Prostate gland (tissue), 2 donors: ENCODE results near the gene CD69.

ENCODE experiments used
- POLR2A ChIP-seq: fragments of 450-650 bp; IDR thresholded peaks from one replicate; pipeline ENCODE4 v1.6.1; 2016; ENCODE audit warnings: antibody characterized with exemption, mild to moderate bottlenecking
- POLR2AphosphoS5 ChIP-seq: sonication (generic); formaldehyde crosslinking; IDR thresholded peaks from one replicate; pipeline ENCODE4 v1.6.1; 2017; ENCODE audit warnings: antibody characterized with exemption
- TF ChIP-seq, protein P1 (sequence below), 4 experiments: fragments of 200-600 bp in 2 of 4; fragments of 450-650 bp in 2 of 4; sonication (generic) in 2 of 4; IDR thresholded peaks; 1 replicate in 3 of 4; 2 replicates in 1 of 4; pipeline ENCODE4 v1.5.1; 2016 to 2019; ENCODE audit warnings: antibody characterized with exemption in 4 of 4, mild to moderate bottlenecking in 2 of 4, moderate library complexity in 2 of 4

DNA sequence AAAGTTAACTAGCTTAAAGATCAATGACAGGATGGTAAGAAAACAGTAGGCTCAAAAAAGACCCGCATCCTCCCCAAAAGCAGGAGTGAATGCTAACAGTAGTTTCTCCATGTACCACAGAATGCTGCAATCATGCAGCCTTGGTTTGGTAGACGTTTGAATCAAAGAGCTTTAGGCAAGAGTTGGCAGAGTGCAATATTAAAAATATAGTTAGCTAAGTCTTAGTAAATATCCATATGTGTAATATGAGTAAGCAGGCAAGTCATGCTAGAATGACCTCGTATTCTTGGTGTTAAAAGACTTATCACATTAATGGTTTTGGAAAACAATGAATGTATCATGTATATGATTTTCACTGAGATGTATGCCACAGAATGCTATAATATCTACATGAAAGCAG is 47.8 kb upstream of the CD69 start:
- TF ChIP-seq POLR2AphosphoS5 (no peak), POLR2A (no peak)
- TF ChIP-seq, protein P1, sequence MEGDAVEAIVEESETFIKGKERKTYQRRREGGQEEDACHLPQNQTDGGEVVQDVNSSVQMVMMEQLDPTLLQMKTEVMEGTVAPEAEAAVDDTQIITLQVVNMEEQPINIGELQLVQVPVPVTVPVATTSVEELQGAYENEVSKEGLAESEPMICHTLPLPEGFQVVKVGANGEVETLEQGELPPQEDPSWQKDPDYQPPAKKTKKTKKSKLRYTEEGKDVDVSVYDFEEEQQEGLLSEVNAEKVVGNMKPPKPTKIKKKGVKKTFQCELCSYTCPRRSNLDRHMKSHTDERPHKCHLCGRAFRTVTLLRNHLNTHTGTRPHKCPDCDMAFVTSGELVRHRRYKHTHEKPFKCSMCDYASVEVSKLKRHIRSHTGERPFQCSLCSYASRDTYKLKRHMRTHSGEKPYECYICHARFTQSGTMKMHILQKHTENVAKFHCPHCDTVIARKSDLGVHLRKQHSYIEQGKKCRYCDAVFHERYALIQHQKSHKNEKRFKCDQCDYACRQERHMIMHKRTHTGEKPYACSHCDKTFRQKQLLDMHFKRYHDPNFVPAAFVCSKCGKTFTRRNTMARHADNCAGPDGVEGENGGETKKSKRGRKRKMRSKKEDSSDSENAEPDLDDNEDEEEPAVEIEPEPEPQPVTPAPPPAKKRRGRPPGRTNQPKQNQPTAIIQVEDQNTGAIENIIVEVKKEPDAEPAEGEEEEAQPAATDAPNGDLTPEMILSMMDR (IDR thresholded peaks at IDR 0.05) = no peak
